HG02840 (cell line): ENCODE data around the gene COQ8B.
"Not testable (repeated sequence)": the region's sequence is repeated elsewhere in the genome, so short reads cannot be mapped to it uniquely, and the experiment has no call there.

Experiments
- ATAC-seq: cut with Tn5 transposase; IDR thresholded peaks from one replicate; pipeline ENCODE4 v1.9.1; 2021; ENCODE audit warnings: mild to moderate bottlenecking, moderate library complexity, moderate number of reproducible peaks; ENCODE audit not compliant: unreplicated experiment, low FRiP score

Gene COQ8B

GRCh38 chr19:40742886-40743285 is 26.2 kb upstream of the COQ8B start:
- ATAC-seq: no peak

GRCh38 chr19:40742477-40742876 is 25.8 kb upstream of the COQ8B start:
- no peak for ATAC-seq

- no peak for ATAC-seq
Measured at GRCh38 chr19:40741527-40742390, 25.1 kb upstream of the COQ8B start.

GRCh38 chr19:40740747-40741146 is 24.1 kb upstream of the COQ8B start:
- ATAC-seq: no peak

GRCh38 chr19:40739871-40740703 is 23.4 kb upstream of the COQ8B start:
- ATAC-seq: no peak

- no peak for ATAC-seq
Measured at GRCh38 chr19:40739030-40739839, 22.5 kb upstream of the COQ8B start.

- no peak for ATAC-seq
Measured at GRCh38 chr19:40737102-40737644, 20.5 kb upstream of the COQ8B start.

GRCh38 chr19:40736661-40737060 is 20.0 kb upstream of the COQ8B start:
- ATAC-seq: no peak

GRCh38 chr19:40735013-40735771 is 18.5 kb upstream of the COQ8B start:
- ATAC-seq: no peak

- ATAC-seq: no peak
Measured at GRCh38 chr19:40733149-40733548, 16.5 kb upstream of the COQ8B start.

- ATAC-seq: not testable (repeated sequence)
Measured at GRCh38 chr19:40732304-40732703, 15.6 kb upstream of the COQ8B start.

GRCh38 chr19:40730065-40730464 is 13.4 kb upstream of the COQ8B start:
- not testable (repeated sequence) for ATAC-seq

GRCh38 chr19:40726279-40726678 is 9.6 kb upstream of the COQ8B start:
- no peak for ATAC-seq

- no peak for ATAC-seq
Measured at GRCh38 chr19:40724855-40725254, 8.2 kb upstream of the COQ8B start.

- no peak for ATAC-seq
Measured at GRCh38 chr19:40724315-40724714, 7.6 kb upstream of the COQ8B start.

- no peak for ATAC-seq
Measured at GRCh38 chr19:40723661-40724254, 7.1 kb upstream of the COQ8B start.

GRCh38 chr19:40721936-40722661 is 5.4 kb upstream of the COQ8B start:
- ATAC-seq: no peak

- no peak for ATAC-seq
Measured at GRCh38 chr19:40721140-40721486, 4.4 kb upstream of the COQ8B start.

GRCh38 chr19:40719414-40719894 is 2.8 kb upstream of the COQ8B start:
- no peak for ATAC-seq
